Right forelimb (tissue), 1 donor: ENCODE measurements around the gene WDFY3.

Experiments
- DNase-seq: peaks from one replicate; pipeline ENCODE4 v3.0.0-alpha.2; 2018

Gene WDFY3, protein sequence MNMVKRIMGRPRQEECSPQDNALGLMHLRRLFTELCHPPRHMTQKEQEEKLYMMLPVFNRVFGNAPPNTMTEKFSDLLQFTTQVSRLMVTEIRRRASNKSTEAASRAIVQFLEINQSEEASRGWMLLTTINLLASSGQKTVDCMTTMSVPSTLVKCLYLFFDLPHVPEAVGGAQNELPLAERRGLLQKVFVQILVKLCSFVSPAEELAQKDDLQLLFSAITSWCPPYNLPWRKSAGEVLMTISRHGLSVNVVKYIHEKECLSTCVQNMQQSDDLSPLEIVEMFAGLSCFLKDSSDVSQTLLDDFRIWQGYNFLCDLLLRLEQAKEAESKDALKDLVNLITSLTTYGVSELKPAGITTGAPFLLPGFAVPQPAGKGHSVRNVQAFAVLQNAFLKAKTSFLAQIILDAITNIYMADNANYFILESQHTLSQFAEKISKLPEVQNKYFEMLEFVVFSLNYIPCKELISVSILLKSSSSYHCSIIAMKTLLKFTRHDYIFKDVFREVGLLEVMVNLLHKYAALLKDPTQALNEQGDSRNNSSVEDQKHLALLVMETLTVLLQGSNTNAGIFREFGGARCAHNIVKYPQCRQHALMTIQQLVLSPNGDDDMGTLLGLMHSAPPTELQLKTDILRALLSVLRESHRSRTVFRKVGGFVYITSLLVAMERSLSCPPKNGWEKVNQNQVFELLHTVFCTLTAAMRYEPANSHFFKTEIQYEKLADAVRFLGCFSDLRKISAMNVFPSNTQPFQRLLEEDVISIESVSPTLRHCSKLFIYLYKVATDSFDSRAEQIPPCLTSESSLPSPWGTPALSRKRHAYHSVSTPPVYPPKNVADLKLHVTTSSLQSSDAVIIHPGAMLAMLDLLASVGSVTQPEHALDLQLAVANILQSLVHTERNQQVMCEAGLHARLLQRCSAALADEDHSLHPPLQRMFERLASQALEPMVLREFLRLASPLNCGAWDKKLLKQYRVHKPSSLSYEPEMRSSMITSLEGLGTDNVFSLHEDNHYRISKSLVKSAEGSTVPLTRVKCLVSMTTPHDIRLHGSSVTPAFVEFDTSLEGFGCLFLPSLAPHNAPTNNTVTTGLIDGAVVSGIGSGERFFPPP (N-terminal part only)

DNA sequence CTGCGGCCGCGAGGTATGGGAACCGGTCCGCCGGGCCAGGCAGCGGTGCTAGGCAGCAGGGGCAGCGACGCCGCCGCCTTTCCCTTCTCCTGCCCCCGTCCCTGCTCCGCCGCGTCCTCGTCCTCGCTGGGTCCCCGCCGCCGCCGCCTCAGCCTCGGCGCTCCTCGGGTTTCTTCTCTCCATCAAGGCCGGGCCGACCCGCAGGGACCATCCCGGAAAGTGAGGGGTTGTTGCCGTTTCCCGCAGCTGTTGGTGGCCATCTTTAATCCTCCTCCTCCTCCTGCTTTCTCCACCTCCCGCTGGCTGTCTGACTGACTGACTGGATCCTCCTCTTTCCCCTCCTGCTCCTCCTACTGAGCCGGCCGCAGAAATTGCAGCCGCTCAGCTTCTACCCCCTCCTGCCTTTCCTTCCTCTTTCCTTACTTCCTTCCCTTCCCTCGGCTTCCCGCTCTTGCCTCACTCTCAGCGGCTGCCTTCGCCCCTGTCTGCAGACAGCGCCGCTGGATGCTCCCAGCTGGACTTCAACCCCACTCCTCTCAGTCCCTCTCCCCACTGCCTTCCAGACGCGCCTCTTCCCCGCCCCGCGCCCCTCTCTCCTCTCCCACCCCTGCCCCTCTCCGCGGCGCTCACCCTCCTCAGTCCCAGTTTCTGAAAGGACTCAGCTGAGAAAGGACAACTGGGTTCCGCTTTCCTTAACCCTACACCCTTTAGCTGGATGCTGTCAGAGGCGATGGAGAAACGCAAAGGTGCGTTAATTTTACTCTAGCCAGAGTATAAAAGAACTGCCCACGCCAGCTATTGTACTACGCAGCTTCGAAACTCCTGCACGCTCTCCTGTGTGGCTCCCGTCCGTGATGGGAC, at the start of gene WDFY3:
Gene WDFY3 (minus strand): TSS at position 309 of the 861 bp plus-strand sequence. CDS start 106,099 bp downstream, outside the sequence.
- DNase-seq, result peak; percentile 89

DNA sequence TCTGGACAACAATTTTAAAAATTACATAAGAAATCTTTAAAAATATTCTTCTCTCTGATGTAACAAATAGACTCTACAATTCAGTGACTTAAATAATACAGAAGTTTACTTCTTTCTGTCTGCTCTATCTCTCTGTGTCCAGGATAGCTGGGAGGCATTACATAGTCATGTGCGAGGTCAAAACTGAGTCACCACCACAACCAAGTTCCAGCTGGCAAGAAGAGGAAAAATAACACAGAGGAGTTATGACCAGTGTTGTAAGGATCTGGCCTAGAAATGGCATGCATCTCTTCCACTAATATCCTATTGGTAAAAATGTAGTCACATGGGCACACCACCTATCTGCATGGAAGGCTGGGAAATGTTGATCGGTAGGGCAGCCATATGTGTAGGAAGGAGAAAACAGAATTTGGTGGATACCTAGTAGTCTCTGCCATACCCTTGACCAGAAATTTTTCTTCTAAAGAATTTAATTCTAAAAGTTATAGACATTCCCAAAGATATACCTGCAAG, 39.4 kb upstream of the WDFY3 start:
- no peak for DNase-seq

DNA sequence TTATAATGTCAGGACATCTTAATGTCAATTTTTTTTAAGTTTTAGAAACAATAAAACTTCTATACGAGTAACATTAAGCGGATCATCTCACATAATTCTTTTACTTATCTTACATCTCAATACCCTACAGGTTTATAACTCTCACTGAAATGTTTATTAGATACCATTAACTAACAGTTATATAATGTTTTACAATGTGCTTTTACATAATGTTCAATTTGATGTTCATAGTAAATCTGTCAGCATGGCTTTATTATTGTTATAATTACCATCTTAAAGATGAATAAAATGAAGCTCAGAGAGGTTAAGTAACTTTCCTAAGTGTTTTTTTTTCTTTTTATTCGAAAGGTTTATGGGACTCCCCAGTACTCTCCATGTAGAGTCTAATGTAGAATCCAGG, 33.9 kb upstream of the WDFY3 start:
- no peak for DNase-seq

DNA sequence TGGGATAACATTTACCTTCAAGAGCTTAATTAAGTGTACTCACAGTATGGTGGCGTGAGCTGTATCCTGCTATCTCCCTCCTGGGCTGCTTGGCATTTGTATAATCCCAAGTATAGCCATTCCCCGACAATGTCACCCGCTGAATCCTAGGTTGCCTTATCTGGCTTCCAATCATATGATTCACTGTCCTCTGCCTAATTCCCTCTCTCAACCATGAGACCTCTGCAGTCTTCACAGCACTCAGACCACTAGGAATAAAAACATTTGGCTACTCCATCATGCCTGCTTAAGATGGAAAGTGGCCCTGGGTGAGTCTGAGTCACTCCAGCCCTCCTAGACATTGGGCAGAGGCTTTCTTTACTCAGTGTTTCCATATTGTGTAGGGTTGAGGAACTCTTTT, 28.9 kb upstream of the WDFY3 start:
- no peak for DNase-seq

DNA sequence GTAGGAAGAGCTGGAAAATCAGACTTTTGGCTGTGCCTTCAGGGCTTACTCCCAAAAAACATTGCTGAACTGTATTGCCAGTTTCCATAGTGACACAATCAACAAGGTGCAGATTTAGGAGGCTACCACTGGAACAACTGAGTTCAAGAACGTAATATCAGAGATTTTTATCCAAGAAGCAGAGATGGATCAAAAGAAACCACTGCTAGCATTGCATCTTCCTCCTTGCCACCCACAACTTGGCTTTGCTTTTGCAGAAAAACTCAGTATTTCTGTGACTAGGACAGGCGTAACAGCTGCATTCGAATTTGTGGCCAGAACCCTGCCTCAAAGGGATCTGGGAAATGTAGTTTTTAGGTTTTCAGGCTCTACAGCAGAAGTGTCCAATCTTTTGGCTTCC, 27.8 kb upstream of the WDFY3 start:
- DNase-seq, result peak; percentile 63

DNA sequence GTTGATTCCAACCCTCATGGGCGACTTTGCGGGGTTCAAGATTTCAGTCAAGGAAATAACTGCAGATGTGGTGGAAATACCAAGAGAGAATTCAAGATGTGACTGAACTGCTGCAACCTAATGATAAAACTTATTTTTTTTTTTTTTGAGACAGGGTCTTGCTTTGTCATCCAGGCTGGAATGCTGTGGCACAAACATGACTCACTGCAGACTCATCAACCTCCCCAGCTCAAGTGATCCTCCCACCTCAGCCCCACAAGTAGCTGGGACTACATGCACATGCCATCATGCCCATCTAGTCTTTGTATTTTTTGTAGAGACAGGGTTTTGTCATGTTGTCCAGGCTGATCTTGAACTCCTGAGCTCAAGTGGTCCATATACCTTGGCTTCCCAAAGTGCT, 19.5 kb upstream of the WDFY3 start:
- no peak for DNase-seq

DNA sequence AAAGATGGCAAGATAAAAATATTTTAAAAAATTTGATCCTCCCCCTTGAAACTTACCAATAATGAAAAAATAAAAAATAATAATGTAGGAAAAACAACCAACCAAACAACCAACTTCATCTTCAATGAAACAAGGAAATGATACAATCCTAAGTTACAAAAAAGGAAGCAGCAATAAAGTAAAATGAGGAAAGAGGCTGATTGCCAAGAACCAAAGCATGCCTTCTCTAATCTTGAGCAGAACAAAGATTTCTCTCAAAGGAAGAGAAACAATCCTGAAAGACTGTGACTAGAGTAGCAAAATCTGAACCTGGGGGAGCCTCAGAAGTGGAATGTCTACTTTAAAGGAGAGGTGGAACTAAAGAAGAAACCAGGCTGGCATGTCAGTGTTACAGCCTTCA, 10.9 kb upstream of the WDFY3 start:
- DNase-seq, result no peak

DNA sequence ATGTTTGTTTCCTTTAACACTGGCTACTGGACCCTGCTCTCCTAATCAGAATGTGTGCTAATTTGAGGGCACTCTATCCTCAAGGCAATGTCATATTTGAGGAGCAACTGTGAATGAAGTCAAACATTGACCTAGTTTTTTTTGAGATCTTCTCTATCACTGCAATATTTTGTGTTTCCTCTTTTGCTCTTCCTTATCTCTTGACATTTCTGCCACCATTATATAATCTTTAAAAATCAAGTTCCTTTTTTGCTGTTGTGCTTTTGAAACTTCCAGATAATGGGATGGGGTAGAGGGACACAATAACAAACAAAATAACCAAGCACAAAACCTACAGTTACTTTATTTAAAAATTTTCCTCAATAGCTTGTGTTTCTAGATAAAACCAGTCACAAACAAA, 7.4 kb upstream of the WDFY3 start:
- DNase-seq, result no peak

DNA sequence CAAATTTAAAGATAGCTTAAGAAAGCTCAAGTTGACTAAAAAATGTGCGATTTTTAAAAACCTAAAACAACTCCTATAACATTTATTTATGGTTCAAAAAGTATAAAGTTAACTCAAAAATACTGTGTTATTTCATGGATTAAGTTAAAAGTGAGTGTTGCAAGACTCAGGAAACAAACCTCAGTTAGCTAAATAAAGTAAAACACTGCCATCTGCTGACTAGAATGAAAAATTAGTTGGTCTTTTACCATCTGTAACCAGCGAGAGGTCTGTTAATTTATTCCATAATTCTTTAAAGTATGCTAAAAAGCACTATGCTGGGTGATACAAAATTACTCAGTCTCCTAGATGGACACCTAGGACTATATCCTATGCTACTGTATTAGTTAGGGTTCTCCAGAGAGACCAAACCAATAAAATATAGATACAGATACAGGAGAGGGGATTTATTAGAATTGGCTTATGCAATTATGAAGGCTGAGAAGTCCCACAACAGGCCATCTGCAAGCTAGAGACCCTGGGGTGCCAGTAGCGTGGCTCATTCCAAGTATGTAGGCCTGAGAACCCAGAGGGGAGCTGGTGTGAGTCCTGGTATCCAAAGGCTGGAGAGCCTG, 4.9 kb upstream of the WDFY3 start:
- DNase-seq, result no peak

DNA sequence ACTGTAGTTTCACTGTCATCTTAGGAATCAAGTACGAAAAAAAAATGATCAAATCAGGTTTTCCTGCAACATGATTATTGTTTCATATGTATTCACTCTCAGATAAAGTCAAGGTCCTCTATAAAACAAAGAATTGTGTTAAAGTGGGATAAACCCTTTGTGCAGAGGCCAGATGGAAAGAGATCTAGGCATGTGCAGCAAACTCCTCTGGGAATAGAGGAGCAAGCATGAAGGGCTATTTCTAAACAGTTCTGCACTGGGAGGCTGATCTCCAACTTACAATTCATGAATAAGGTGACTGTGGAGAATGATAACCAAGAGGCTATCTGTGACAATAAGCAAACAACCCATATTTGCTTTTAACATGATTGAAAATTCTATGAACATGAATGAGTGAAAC, 2.4 kb upstream of the WDFY3 start:
- DNase-seq, result no peak

DNA sequence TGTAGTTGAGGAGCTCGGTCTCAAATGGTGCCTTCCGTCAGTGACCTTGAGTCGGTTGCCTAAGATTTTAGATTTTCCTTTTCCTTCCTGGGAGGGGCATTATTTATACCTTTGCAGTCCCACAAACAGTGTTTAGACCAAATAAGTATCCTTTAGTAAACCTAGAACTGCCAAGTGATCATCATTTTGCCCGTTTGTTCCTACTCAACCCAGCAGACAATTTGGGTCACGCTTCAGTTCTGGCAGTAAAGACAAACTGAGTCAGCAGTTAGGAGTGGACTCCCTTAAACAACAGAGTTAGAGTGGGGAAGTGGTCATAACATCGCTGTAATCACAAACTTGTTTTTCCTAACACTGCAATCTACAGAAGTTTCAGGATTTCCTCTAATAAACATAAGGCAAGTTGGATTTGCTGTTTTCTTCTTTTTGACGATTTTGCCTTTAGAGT, 777 bp upstream of the WDFY3 start:
- DNase-seq, result no peak

DNA sequence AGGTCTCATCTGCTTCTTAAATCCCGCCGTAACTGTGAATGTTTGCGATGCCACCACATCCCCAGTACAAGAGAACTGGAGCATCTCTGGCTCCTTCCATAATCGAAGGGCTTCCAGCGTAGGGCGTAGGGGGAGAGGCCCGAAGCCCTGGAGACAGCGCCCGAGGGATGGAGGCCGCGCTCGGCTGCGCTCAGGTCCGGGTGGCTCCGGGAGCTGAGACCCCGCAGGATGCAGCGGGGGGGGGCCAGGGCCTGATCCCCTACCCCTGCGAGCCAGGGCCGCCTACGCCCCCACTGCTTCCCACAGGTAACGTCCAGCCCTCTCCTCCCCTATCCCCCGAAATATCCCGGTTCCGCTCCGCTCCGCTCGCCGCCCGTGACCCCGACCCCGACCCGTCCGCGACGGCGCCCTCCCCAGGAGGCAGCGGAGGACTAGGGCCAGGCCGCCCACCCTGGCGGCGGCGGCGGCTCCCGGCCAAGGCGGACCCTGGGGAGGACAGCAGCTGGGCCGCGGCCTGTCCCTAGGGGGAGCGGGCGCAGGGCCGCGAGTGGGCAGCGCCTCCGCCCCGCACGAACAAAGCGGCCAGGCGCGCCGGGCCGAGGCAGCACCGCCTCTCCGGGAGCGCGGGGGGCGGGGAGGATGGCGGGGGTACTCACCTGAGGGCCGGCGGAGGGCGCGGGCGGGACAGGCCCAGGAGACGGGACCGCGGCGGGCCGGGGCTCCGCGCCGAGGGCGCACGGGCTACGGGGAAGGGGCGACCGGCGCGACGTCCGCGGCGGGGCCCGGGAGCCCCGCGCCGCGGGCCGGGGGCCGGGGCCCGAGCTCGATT, 723 bp downstream of the WDFY3 start:
- DNase-seq, result peak; percentile 69

DNA sequence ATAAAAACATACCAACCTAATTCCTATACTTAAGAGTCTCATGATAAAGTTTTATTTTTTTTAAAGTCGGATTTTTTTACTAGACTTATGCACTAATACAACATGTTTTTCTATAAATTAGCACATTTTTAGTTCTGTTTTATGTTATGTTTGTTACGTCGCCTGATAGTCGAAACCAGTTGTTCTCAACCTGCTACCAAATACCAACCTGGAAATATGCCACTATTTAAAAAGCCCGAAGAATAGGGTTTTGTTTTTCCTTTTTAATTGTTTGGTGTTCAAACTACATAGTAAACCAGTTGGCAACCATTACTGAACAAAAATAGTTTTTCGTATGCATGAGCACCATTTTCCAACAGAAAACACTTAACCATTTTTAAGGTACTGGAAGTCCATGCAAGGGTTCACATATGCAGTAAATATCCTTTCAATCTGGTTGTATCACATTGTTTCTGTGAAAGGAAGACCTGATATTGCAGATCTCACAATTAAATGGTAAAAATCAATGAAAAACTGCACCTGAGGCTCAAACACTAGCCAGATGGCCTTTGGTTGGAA, 1.4 kb downstream of the WDFY3 start:
- DNase-seq, result no peak

DNA sequence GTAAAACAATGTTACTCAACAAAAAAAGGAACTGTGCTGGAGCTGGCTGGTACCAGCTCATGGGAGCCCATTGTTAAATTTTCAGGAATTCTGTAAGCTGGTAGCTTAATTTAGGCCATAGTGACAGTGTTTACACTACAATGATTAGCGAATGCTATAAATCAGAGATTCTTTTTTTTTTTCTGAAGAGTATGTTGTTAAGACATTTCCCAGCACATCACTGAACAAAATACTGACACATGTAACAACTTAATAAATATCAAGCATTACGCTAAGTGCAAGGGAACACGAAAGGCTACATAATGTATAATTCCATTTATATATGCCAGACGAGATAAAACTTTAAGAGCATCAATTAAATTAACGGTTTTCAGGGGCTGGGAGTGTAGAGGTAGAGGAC, 4.4 kb downstream of the WDFY3 start:
- DNase-seq, result no peak

DNA sequence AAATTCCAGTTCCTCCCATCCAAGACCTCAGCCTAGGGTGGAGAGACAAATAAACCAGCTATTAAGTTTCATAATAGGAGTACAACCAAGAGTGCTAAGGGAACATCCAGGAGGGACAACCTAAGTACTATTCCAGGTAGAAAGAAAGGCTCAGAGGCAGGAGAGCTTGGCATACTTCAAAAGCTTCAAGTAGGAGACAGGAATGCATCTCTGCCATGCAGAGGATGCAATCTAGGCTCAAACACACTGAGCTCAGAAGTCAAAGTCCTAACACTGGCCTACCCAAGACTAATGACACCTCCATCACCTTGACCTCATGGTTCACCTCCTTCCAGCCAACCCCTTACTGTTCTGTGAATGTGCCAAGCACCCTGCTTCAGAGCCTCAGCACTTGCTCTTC, 8.1 kb downstream of the WDFY3 start:
- DNase-seq, result no peak

DNA sequence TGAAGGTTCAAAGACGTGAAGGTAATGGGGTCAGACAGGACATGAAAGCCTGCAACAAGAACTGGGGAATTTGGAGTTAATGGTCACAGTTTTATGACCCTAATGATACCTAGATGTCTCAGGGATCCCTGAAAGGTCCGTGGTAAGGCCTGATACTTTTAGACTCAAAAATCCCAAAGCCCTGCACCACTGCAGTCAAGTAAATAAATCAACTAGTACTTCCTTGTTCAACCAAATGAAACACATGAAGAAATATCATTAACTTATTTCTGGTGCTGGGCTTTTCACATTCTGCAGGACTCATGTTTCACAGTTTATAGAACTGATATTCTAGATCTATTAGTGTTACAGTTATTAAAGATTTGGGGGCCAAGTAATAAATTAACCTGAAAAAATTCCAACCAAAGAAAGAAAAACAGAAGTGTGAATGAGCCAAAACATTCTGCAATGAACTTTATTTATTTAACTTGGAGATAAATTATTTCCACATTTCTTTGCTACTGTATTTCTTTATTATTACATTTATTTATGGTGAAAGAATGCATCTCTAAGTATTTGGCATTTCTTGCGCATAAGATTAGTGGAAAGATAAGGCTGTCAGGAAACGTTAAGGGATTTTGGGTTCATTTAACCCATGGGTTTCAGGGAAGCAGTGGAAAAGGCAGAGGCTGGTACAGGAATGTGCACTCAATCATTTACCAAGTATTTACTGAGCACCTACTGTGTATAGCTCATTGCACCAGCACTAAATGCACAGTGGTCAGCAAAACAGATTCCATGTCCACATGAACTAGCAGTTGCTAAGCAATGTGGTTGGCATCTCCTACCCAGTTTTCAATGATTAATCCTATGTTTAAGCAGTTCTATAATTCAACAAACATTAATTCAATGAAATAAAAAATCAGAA, 8.7 kb downstream of the WDFY3 start:
- DNase-seq, result no peak

DNA sequence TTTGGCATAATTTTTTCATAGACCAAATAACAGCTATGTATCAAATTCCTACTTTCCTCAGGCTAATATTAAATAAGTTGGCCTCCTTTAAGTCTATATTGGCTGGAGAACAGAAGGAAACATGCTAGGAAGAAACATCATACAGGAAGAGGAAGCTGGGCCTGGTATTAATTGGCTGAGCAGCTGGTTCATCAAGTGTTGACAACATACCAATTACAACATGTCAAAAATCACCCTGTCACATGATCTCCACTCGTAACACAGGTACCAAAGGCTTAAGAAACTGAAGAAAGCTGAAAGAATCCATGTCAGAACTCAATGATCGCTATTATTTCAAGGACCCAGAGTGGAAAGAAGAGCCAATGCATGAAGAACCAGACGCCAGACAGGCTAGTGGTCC, 10.5 kb downstream of the WDFY3 start:
- DNase-seq, result no peak

DNA sequence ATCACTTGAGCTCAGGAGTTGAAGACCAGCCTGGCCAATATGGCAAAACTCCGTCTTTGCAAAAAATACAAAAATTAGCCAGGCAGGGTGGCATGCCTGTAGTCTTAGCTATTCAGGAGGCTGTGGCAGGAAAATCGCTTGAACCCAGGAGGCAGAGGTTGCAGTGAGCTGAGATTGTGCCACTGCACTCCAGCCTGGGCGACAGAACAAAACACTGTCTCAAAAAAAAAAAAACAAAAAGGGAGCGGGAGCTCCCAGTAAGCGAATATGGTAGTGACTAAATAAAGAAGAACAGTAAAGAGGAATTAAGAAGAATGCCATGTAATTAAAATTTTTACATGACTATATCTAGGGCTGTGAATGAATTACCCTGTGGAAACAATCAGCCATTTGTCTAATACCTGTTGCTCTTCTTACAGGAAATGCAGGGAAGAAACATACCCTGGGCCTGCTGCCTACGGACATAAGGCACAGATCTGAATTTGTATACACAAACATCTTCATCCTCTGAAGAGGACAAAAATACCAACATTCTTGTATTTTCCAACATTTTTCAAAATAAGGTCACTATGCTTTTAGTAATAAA, 11.4 kb downstream of the WDFY3 start:
- DNase-seq, result no peak

DNA sequence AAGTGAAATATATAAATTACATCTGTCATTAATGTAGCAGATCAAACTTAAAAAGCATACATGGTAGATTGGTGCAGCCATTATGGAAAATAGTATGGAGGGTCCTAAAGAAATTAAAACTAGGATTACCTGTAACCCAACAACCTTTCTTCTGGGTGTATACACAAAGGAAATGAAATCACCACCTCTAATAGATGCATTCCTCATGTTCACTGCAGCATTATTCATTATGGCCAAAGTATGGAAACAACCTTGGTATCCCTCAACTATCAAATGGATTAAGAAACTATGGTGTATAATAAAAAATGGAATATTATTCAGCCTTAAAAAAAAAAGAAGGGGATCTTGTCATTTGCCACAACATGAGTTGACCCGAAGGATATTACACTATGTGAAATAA, 13.7 kb downstream of the WDFY3 start:
- DNase-seq, result no peak
